T1000 (cell line): ENCODE measurements around the gene POP7.
"Not testable (repeated sequence)": the region's sequence is repeated elsewhere in the genome, so short reads cannot be mapped to it uniquely, and the experiment has no call there.

ENCODE experiments used
- DNase-seq: peaks from one replicate; lab custom pipeline; 2025; ENCODE audit warnings: mixed read lengths; lab: John Stamatoyannopoulos, UW

POP7 gene

DNA sequence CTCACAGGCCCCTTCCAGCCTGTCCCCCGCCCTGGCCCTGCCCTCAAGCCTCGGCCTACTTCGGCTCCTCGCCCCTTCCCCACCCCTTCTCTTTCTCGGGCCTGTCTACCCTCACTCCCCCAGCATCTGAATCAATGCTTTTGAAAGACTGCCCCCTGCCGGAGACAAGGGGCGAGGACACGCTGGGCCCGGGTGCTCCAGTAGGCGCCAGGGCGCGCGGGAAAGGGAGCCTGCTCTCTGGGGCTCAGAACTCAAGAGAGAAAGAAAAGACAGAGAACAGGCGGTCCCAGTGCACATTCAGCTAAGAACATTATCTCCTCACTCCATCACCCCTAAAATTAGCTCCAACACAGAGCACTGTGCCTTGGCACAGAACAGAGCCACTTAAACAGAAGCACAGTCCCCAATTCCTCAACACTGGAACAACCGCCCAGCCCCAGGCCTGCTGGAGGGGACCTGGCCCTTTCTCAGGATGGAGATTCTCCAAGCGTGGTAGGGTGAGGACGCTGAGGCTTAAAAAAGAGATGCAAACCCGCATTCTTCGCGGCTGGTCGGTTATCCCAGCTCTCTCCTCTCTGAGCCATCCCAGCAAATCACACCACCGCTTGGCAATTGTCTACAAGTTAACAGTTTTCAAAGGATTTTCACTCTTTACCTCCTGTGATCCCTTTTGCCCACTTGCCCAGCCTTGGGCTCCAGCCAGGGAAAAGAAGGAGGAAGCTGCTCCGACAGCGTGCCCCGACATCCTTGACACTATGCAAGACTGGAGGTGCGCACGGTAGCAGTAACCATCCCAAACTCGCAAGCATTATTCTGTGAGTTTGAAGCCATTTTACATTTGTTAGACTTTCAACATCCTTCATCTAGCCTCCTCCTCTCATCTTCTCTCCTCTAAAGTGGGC is 14.0 kb upstream of the POP7 start:
- DNase-seq = peak; percentile 38

DNA sequence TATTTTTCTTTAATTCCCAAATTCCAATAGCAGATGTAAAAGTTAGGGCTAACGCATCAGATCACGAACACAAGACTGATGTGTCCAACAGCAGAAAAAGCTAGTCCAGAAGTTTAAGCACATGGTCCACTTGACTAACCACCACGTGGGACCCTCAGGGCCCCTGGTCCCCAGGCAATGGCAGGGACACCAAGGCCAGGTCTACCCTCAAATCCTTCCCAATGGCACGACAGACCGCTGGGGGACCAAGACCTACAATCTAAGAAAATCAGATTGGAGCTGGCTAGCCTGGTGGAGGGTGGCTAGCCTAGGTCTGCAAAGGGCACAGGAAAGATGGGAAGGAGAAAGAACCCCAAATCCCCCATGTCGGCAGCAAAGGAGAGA is 13.4 kb upstream of the POP7 start:
- DNase-seq = no peak

DNA sequence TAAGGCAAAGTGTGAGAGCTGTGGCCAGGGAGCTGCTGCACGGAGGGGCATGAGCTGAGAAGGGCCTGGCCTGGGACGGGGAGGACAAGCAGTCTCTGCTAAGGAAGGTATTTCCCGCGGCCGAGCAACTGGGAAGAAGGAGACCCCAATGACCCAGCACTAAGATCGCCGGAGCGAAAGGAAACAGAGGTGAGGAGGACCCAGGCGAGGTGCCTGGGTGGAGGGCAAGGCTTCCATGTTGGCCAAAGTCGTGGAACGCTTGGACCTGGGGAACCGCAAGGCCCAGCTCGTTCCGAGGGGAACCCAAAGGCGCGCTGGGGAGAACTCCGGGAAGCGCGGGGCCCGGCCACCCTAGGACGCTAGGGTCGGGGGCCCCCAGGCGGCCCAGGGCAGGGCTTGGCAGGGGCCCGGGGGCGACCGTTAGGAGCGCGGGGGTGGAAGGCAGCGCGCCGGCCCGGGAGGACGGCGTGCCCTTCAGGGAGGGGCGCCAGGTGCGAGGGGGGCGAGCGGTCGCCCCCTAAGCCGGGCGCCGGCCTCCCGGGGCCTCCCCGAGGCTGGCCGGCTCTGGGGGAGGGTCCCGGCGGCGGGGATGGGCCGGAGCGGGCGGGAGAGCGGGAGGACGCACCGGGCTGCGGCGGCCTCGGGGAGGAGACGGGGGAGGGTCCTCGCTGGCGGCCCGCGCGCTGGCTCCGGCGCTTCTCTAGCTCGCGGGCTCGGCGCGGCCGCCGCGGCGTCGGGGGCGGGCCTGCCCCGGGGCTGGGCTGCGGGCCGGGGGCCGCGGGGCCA is 12.4 kb upstream of the POP7 start:
- DNase-seq = no peak

DNA sequence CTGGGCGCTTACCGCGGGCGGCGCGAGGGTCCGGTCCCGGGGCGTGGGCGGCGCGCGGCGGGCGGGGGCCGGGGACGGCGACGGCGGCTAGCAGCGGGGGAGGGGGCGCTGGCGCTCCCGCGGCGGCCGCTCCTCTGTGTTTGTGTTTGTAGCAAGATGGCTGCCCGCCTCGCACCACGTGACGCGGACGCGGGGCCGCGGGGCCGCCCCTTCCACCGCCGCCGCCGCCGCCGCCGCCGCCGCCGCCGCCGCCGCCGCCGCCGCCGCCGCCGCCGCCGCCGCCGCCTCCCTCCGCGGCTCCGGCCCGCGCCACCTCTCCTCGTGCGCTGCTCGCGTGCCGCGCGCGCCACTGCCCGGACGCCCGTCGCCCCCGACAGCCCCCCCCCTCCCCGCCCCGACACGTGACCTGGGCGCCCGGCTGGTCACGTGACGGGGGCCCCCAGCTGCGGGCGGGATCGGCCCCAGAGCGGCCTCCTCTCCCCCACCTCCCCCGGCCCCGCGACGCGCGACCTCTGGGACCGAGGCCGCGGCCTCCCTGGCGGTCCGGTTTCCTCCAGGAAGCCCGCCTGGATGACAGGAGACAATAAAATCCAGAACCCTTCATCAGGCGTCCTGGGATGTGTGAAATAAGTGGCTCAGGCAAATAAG is 11.7 kb upstream of the POP7 start, which contains the start of gene GIGYF1:
Gene GIGYF1 (minus strand): TSS at position 153 of the 648 bp plus-strand sequence. CDS start 6,012 bp downstream, outside the sequence.
- no peak for DNase-seq

DNA sequence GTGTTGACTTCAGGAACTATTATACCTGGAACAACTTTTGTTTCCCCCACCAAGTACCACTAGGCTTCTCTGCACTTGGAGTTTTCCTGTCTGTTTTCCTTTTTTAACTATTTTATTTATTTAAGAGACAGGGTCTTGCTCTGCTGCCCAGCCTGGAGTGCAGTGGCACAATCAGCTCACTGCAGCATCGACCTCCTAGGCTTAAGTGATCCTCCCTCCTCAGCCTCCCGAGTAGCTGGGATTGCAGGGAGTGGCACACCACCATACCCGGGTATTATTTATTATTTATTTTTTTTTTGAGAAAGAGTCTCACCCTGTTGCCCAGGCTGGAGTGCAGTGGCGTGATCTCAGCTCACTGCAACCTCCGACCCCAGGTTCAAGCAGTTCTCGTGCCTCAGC is 9.8 kb upstream of the POP7 start:
- DNase-seq = no peak

DNA sequence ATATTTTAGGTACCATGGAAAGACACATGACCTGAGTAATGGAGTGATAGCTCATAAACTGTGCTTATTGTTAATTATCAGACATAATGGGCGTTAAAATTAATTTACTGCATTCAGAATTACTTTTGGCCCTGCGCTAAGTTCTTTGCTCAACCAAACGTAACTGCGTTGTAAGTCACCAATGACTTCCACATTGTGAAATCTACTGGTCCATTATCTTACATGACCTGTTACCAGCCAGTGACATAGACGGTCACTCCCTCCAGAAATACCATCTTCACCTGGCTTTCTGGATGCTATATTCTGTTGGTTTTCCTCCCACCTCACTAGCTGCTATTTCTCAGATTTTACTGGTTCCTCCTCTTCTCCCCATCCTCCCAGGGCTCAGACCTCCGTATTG is 6.9 kb upstream of the POP7 start:
- no peak for DNase-seq

DNA sequence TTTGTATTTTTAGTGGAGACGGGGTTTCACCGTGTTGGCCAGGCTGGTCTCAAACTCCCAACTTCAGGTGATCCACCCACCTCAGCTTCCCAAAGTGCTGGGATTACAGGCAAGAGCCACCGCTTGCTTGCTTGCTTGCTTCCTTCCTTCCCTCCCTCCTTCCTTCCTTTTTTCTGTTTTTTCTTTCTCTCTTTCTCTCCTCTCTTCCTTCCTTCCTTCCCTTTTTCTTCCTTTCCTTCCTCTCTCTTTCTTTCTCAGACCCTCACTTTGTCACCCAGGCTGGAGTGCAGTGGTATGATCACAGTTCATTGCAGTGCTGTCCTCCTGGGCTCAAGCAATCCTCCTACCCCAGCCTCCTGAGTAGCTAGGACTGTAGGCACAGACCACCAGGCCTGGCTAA is 4.8 kb upstream of the POP7 start:
- DNase-seq = not testable (repeated sequence)

DNA sequence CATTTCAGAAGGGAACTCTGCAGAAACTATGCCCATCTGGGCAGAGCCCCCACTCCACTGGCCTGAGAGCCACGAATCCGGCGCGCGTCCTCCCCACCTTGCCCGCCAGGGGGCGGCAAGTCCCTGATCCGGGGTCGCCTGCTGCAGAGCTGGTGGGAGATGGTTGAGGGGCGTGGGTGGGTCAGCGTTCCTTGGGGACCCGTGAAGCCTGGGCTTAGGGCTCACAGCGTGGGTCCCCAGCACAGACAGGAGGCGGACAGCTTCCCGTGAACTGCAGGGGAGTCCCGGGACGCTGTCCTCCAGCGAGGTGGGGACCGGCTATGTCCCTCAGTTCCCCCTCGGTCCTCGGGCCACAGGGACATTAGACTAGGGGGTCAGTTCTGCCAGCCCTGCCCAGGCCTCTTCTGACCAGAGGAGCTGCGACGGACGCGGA is 585 bp upstream of the POP7 start:
- DNase-seq = peak; percentile 70

DNA sequence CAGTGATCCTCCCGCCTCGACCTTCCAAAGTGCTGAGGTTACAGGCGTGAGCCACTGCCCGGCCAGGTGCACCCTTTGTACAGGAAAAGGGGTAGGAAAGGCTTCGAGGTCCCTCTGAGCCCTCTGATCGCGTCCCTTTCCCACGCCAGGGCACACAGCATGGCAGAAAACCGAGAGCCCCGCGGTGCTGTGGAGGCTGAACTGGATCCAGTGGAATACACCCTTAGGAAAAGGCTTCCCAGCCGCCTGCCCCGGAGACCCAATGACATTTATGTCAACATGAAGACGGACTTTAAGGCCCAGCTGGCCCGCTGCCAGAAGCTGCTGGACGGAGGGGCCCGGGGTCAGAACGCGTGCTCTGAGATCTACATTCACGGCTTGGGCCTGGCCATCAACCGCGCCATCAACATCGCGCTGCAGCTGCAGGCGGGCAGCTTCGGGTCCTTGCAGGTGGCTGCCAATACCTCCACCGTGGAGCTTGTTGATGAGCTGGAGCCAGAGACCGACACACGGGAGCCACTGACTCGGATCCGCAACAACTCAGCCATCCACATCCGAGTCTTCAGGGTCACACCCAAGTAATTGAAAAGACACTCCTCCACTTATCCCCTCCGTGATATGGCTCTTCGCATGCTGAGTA is 871 bp downstream of the POP7 start:
- DNase-seq = no peak

DNA sequence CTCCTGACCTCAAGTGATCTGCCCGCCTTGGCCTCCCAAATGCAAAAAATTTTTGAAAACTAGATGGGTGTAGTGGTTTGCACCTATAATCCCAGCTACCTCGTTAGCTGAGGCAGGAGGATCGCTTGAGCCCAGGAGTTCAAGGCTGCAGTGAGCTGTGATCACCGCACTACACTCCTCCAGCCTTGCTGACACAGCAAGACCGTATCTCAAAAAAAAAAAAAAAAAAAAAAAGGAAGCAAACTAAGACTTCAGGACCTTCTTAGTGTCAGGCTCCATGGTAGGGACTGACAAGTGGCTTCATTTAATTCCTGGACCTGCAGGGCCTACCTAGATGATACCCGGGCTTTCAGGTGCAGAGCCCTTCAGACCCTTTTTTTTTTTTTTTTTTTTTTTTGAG is 2.5 kb downstream of the POP7 start:
- no peak for DNase-seq

DNA sequence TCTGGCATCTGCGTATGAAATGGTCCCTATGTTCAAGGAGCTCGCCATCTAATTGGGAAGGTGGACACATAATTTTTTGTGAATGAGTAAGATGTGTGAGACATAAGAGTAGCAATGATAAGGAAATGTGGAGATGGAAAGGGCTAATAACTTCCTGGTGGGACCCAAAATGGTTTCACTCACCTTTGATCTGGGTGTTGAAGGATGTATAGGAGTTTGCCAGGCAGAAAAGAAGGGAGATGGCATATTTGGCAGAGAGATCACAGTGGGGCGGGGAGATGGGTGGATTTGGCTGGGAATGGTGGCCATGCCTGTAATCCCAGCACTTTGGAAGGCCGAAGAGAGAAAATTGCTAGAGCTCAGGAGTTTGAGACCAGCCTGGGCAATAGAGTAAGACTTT is 4.5 kb downstream of the POP7 start:
- no peak for DNase-seq

DNA sequence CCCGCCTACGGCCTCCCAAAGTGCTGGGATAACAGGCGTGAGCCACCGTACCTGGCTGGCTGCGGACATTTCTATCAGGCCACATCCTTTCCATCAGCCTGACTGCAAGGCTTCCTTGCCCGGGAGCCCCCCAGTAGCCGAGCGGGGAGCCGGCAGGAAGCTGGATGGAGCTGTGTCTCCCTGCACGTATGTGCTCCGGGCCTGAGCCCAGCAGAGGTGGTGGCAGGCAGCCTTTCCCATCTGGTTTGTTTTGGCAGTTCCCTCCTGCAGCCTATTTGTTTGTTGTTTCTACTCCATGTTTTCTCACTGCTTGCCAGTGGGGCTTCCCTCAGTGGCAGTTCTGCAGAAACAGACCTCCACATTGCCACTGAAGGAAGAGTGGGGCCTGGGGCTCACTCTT is 5.4 kb downstream of the POP7 start:
- DNase-seq = no peak

DNA sequence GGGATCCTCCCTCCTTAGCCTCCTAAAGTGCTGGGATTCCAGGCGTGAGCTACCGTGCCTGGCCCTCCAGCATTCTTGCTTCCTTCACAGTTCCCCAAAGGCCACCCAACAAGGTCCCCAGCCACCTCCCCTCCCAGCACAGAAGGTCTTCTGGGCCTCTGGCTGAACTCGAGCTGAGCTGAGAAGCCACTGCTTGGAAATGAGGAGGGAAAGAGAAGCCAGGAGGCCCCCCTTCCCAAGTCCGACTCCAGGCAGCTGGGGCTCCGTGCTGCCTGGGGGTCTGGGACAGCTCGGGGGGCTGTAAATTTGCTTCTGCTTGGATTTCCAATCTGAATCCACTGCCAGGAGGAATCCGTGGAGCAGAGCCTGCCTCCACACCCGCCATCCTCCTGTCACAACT is 8.8 kb downstream of the POP7 start:
- DNase-seq = no peak

DNA sequence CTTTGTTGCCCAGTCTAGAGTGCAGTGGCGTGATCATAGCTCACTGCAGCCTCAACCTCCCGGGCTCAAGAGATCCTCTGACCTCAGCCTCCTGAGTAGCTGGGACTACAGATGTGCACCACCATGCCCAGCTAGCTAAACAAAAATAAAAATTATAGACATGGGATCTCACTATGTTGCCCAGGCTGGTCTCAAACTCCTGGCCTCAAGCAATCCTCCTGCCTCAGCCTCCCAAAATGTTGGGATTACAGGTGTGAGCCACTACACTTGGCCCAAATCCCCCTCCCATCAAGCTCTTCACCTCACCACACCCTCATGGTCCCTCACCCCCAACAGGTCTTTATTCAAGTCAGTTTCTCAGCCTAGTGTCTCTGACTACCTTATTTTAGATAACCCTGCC is 11.2 kb downstream of the POP7 start:
- not testable (repeated sequence) for DNase-seq

DNA sequence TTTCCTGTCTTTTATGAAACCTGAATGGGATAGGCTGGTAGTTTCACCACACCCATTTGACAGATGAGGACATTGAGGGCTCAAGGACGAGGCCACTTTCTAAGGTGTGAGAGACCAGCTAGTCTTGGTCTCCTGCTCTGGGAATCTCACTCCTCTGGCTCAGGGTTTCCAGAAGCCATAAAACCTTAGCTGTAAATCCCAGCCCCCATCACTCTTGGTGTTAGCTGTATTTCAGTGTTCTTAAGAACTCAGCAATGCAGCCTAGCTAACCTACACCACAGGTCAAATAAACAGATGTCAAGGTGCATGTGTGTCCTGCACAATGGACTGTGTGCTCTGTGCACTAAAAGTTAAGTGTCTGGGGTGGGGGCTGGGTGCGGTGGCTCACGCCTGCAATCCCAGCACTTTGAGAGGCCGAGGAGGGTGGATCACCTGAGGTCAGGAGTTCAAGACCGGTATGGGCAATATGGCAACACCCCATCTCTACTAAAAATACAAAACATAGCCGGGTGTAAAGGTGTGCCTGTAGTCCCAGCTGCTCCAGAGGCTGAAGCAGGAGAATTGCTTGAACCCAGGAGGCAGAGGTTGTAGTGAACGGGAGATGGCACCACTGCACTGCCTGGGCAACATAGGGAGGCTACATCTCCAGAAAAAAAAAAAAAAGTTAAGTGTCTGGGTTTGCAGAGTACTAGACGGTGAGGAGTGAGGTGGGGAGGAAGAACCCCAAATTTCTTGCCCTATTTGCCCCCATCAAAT is 13.8 kb downstream of the POP7 start:
- DNase-seq = no peak

DNA sequence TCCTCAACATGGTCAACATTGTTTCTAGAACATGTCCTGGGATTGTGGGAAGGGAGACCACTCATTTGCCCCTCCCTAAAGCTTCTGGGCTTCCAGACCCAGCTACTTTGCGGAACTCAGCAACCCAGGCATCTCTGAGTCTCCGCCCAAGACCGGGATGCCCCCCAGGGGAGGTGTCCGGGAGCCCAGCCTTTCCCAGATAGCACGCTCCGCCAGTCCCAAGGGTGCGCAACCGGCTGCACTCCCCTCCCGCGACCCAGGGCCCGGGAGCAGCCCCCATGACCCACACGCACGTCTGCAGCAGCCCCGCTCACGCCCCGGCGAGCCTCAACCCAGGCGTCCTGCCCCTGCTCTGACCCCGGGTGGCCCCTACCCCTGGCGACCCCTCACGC is 14.4 kb downstream of the POP7 start, which contains the start of gene EPO:
Gene EPO (plus strand): TSS at position 190 of the 392 bp plus-strand sequence. CDS start 513 bp downstream, outside the sequence.
- no peak for DNase-seq

DNA sequence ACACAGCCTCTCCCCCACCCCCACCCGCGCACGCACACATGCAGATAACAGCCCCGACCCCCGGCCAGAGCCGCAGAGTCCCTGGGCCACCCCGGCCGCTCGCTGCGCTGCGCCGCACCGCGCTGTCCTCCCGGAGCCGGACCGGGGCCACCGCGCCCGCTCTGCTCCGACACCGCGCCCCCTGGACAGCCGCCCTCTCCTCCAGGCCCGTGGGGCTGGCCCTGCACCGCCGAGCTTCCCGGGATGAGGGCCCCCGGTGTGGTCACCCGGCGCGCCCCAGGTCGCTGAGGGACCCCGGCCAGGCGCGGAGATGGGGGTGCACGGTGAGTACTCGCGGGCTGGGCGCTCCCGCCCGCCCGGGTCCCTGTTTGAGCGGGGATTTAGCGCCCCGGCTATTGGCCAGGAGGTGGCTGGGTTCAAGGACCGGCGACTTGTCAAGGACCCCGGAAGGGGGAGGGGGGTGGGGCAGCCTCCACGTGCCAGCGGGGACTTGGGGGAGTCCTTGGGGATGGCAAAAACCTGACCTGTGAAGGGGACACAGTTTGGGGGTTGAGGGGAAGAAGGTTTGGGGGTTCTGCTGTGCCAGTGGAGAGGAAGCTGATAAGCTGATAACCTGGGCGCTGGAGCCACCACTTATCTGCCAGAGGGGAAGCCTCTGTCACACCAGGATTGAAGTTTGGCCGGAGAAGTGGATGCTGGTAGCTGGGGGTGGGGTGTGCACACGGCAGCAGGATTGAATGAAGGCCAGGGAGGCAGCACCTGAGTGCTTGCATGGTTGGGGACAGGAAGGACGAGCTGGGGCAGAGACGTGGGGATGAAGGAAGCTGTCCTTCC is 15.0 kb downstream of the POP7 start:
- no peak for DNase-seq

DNA sequence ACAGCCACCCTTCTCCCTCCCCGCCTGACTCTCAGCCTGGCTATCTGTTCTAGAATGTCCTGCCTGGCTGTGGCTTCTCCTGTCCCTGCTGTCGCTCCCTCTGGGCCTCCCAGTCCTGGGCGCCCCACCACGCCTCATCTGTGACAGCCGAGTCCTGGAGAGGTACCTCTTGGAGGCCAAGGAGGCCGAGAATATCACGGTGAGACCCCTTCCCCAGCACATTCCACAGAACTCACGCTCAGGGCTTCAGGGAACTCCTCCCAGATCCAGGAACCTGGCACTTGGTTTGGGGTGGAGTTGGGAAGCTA is 15.5 kb downstream of the POP7 start:
- DNase-seq = no peak

DNA sequence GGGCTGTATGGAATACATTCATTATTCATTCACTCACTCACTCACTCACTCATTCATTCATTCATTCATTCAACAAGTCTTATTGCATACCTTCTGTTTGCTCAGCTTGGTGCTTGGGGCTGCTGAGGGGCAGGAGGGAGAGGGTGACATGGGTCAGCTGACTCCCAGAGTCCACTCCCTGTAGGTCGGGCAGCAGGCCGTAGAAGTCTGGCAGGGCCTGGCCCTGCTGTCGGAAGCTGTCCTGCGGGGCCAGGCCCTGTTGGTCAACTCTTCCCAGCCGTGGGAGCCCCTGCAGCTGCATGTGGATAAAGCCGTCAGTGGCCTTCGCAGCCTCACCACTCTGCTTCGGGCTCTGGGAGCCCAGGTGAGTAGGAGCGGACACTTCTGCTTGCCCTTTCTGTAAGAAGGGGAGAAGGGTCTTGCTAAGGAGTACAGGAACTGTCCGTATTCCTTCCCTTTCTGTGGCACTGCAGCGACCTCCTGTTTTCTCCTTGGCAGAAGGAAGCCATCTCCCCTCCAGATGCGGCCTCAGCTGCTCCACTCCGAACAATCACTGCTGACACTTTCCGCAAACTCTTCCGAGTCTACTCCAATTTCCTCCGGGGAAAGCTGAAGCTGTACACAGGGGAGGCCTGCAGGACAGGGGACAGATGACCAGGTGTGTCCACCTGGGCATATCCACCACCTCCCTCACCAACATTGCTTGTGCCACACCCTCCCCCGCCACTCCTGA is 16.7 kb downstream of the POP7 start:
- DNase-seq = no peak
